Brain microvascular endothelial cell (primary cell): ENCODE measurements around the gene EOGT.

ENCODE experiments used
- DNase-seq: peaks from one replicate; pipeline ENCODE4 v3.0.0-alpha.2; 2020
- H3K27ac ChIP-seq: fragments of 250-450 bp; sonication (Bioruptor Pico); 2 replicates; pipeline ENCODE4 v1.5.1; 2020; ENCODE audit warnings: mild to moderate bottlenecking, moderate library complexity
- H3K27me3 ChIP-seq: fragments of 250-450 bp; sonication (Bioruptor Pico); replicated peaks from 2 replicates; pipeline ENCODE4 v1.5.1; 2020; ENCODE audit warnings: mild to moderate bottlenecking
- H3K36me3 ChIP-seq: fragments of 250-450 bp; sonication (Bioruptor Pico); replicated peaks from 2 replicates; pipeline ENCODE4 v1.5.1; 2020; ENCODE audit warnings: mild to moderate bottlenecking
- H3K4me3 ChIP-seq: 2 replicates; pipeline ENCODE4 v1.5.1; 2011; ENCODE audit warnings: low read depth, mild to moderate bottlenecking, control low read depth, low read length, moderate library complexity
- in situ Hi-C: cut with HindIII; loops from 2 replicates; pipeline ENCODE4 v1.10.0; 2017; ENCODE audit warnings: low sequenced_read_pairs, low pct_ligation_motif_present
- TF ChIP-seq, protein P1 (sequence below): IDR thresholded peaks from 2 replicates; pipeline ENCODE4 v1.5.1; 2011; ENCODE audit warnings: low read depth, mild to moderate bottlenecking, moderate library complexity, low read length, control low read depth, inconsistent platforms; ENCODE audit errors: missing control alignments

The EOGT gene

DNA sequence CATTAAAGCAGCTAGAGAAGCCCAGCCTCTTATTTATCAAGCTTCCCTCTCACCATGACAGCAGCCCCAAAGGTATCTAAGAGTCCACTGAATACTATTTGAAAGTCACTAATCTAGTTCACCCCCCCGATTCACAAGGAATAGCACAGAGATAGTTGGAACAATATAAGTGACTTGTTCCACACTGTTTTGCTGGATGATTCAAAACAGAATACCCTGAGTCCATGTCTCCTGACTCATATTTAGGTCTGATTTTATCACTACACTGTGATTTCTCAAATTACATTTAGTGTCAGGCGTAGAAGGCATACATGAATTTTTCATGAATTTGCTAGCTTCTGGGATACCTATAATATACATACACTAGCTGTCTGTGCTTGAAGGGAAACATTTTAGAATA, 18.7 kb upstream of the EOGT start:
- peak overlapping the region; percentile 77 for H3K27ac ChIP-seq
- in situ Hi-C loops, result no loop called here
- TF ChIP-seq, protein P1, sequence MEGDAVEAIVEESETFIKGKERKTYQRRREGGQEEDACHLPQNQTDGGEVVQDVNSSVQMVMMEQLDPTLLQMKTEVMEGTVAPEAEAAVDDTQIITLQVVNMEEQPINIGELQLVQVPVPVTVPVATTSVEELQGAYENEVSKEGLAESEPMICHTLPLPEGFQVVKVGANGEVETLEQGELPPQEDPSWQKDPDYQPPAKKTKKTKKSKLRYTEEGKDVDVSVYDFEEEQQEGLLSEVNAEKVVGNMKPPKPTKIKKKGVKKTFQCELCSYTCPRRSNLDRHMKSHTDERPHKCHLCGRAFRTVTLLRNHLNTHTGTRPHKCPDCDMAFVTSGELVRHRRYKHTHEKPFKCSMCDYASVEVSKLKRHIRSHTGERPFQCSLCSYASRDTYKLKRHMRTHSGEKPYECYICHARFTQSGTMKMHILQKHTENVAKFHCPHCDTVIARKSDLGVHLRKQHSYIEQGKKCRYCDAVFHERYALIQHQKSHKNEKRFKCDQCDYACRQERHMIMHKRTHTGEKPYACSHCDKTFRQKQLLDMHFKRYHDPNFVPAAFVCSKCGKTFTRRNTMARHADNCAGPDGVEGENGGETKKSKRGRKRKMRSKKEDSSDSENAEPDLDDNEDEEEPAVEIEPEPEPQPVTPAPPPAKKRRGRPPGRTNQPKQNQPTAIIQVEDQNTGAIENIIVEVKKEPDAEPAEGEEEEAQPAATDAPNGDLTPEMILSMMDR, result no peak
- H3K27me3 ChIP-seq, result no peaks in the 10 kb centered on the region
- peak; percentile 72 for DNase-seq
- H3K4me3 ChIP-seq, result no peak overlapping the region
- H3K36me3 ChIP-seq, result peaks cover 48% of the 10 kb centered on the region

DNA sequence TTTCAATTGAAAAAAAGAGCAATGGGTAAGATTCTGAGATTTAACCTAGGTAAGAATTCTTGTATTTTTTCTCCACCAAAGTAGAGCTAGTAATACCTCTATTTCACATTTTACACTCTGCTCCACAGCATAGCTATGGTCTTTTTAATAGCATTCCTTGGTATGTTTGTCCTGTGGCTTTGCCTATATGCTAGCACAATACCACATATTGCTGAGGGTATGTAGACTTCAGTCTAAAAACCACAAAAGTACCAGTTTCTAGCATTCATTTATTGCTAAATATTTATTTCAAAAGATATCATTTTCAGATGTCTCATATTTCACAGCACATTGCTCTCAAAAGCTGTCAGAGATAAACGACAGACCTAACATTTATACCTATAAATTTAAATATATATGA, 18.2 kb upstream of the EOGT start:
- no peak overlapping the region for H3K4me3 ChIP-seq
- peaks cover 51% of the 10 kb centered on the region for H3K36me3 ChIP-seq
- TF ChIP-seq, protein P1, result no peak
- peak overlapping the region; percentile 77 for H3K27ac ChIP-seq
- in situ Hi-C loops, result no loop called here
- no peaks in the 10 kb centered on the region for H3K27me3 ChIP-seq
- DNase-seq, result no peak

DNA sequence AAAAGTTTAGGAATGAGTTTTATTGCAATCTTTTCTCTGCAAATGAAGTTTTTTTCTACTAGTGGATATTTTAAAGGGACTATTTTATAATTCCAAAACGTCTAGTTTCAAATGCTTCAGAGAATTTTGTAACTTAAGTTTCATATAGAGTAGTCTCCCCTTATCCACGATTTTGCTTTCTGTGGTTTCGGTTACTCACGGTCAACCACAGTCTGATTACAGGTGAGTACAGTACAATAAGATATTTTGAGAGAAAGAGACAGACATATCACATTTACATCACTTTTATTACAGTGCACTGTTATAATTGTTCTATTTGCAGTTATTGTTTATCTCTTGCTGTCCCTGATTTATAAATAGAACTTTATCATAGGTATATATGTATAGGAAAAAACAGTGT, 7.4 kb upstream of the EOGT start:
- Histone ChIP-seq H3K27me3 (no peaks in the 10 kb centered on the region), H3K4me3 (no peak overlapping the region), H3K36me3 (peaks cover 21% of the 10 kb centered on the region), H3K27ac (no peak overlapping the region)
- DNase-seq, result no peak
- in situ Hi-C loops, result no loop called here
- TF ChIP-seq, protein P1, result no peak

DNA sequence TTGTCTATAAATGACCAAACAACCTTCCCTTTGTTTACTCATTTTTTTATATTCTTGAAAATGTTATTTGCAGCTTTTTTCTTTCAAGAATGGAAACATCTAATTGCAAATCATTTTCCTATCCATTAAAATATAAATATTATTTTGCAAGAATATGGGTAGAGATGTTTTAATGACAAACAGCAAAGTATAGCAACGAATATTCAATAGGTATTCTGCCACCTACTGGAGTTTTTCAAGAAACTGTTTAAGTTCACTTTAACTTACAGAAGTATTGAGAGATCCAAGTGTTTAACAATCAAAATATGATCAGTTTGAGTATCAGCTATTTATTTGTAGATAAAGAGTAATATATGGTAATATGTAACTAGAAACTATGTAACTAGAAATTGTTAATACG, 6.9 kb upstream of the EOGT start:
- H3K27me3 ChIP-seq, result no peaks in the 10 kb centered on the region
- in situ Hi-C loops, result no loop called here
- H3K36me3 ChIP-seq, result peaks cover 17% of the 10 kb centered on the region
- no peak overlapping the region for H3K4me3 ChIP-seq
- no peak overlapping the region for H3K27ac ChIP-seq
- no peak for DNase-seq
- TF ChIP-seq, protein P1, result peak; percentile 14

DNA sequence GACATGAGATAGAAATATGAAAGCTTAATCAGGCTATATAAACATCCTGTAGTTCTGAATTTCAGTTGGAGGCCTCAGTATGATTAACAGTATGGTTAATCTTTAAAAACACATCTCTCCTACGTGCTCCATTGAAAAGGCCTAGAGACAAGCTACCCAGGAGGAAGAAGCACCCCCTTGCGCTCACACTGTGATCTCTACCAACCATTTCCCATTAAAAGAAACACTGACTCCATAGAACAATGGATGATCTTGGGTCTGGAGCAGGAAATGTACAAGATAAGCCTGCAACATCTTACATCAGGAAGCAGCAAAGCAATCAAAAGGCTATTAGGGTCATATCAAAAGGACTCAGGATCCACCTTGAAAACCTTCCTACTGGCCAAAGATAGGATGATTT, 3.4 kb upstream of the EOGT start:
- peaks cover 4% of the 10 kb centered on the region for H3K36me3 ChIP-seq
- TF ChIP-seq, protein P1, result no peak
- in situ Hi-C loops, result no loop called here
- no peak for DNase-seq
- H3K4me3 ChIP-seq, result no peak overlapping the region
- H3K27me3 ChIP-seq, result no peaks in the 10 kb centered on the region
- H3K27ac ChIP-seq, result no peak overlapping the region

DNA sequence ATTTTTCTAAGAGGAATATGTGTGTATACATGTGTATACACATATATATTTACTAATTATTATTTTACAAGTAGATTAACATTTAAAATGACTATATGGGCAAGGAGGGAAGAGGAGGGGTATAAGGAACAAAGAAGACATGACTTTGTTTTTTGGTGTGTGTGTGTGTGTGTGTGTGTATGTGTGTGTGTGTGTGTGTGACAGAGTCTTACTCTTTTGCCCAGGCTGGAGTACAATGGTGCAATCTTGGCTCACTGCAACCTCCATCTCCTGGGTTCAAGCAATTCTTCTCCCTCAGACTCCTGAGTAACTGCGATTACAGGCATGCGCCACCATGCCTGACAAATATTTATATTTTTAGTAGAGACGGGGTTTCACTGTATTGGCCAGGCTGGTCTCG, 2.6 kb upstream of the EOGT start:
- in situ Hi-C loops, result no loop called here
- DNase-seq, result no peak
- H3K27ac ChIP-seq, result no peak overlapping the region
- H3K27me3 ChIP-seq, result no peaks in the 10 kb centered on the region
- peaks cover 3% of the 10 kb centered on the region for H3K36me3 ChIP-seq
- TF ChIP-seq, protein P1, result no peak
- no peak overlapping the region for H3K4me3 ChIP-seq
